Upper lobe of left lung (tissue), 4 donors: ENCODE measurements around the gene AFAP1L2.

Source experiments
- CTCF ChIP-seq, 6 experiments: fragments of 450-650 bp in 4 of 6; fragments of 200-600 bp in 2 of 6; sonication (generic) in 2 of 6; IDR thresholded peaks; one replicate each; pipeline ENCODE4 v1.5.1; 2016 to 2019; ENCODE audit warnings: antibody characterized with exemption in 6 of 6
- POLR2A ChIP-seq, 4 donors: fragments of 450-650 bp; IDR thresholded peaks; one replicate each; pipeline ENCODE4 v1.5.1; 2016 to 2017; ENCODE audit warnings: antibody characterized with exemption in 4 of 4, mild to moderate bottlenecking in 2 of 4

- TF ChIP-seq POLR2A (IDR thresholded peaks at IDR 0.05) (no peak), CTCF (IDR thresholded peaks at IDR 0.05) (no peak)
Observed at GRCh38 chr10:114343623-114344505, 60.4 kb downstream of the AFAP1L2 start.
